ENCODE data around the gene VPS37C.
"Not testable (repeated sequence)": the region's sequence is repeated elsewhere in the genome, so short reads cannot be mapped to it uniquely, and the experiment has no call there.

VPS37C gene

DNA sequence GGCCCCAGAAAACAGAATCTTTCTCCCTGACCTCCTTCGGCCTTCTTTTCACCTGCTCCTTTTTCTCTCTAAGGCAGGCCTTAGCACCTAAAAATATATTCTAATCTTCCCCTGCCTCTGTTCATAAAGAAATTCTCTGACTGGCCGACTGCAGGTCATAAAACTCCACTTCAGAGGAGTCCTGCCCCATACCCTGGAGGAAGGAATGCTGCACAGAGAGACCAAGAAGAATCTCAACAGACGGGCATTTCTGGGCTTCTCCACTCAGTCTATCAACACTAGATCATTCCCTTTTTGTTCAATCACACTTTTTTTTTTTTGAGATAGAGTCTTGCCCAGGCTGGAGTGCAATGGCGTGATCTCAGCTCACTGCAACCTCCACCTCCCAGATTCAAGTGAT, 22.4 kb upstream of the VPS37C start:
- no peak for DNase-seq (ENCODE audit: insufficient read length, low spot score)
- TF ChIP-seq, protein P1, sequence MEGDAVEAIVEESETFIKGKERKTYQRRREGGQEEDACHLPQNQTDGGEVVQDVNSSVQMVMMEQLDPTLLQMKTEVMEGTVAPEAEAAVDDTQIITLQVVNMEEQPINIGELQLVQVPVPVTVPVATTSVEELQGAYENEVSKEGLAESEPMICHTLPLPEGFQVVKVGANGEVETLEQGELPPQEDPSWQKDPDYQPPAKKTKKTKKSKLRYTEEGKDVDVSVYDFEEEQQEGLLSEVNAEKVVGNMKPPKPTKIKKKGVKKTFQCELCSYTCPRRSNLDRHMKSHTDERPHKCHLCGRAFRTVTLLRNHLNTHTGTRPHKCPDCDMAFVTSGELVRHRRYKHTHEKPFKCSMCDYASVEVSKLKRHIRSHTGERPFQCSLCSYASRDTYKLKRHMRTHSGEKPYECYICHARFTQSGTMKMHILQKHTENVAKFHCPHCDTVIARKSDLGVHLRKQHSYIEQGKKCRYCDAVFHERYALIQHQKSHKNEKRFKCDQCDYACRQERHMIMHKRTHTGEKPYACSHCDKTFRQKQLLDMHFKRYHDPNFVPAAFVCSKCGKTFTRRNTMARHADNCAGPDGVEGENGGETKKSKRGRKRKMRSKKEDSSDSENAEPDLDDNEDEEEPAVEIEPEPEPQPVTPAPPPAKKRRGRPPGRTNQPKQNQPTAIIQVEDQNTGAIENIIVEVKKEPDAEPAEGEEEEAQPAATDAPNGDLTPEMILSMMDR (IDR thresholded peaks at IDR 0.05; ENCODE audit: insufficient read depth, missing control alignments), result no peak
- no peak for FAIRE-seq

DNA sequence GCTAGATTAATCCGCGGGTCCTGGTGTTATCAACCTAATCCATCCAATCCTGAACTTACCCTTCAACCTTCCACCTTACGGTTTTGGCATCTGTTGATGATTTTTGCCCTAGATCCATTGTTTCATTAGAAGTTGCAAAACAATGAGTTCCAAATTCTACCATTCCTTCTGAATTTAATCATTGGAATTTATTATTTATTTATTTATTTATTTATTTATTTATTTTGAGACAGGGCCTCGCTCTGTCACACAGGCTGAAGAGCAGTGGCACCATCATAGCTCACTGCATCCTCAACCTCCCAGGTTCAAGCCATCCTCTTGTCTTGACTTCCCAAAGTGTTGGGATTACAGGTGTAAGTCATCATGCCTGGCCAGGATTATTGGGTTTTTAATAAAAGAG, 20.3 kb upstream of the VPS37C start:
- no peak for DNase-seq (ENCODE audit: insufficient read length, low spot score)
- no peak for FAIRE-seq
- TF ChIP-seq, protein P1 (IDR thresholded peaks at IDR 0.05; ENCODE audit: insufficient read depth, missing control alignments), result no peak

GRCh38 chr11:61180205-61180604, 19.0 kb upstream of the VPS37C start:
- DNase-seq (ENCODE audit: insufficient read length, low spot score); FAIRE-seq: not testable (repeated sequence)

GRCh38 chr11:61176446-61176845, 15.2 kb upstream of the VPS37C start:
- FAIRE-seq, result no peak
- TF ChIP-seq, protein P1 (IDR thresholded peaks at IDR 0.05; ENCODE audit: insufficient read depth, missing control alignments), result no peak
- DNase-seq (ENCODE audit: insufficient read length, low spot score), result no peak

DNA sequence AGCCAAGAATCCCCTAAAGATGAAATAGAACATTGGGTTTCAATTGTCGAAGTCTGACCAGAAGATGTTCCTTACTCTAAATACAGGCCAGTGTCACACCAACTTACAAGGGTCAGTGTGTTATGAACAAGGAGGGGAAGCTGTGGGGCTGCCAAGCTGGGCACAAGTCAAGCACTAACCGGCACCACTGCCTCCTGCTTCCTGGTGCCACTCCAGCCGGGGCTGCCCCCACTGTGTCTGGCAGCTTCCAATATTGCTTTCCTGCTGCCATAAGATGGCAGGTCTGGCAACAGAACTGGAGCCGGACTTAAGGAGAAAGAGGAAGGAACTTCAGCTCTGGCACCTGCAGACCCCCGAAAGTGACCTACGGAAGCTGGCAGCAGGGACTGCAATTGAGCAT, 13.7 kb upstream of the VPS37C start:
- FAIRE-seq, result no peak
- no peak for DNase-seq (ENCODE audit: insufficient read length, low spot score)
- TF ChIP-seq, protein P1 (IDR thresholded peaks at IDR 0.05; ENCODE audit: insufficient read depth, missing control alignments), result no peak

GRCh38 chr11:61174273-61174672, 13.0 kb upstream of the VPS37C start:
- no peak for FAIRE-seq
- TF ChIP-seq, protein P1 (IDR thresholded peaks at IDR 0.05; ENCODE audit: insufficient read depth, missing control alignments), result no peak
- no peak for DNase-seq (ENCODE audit: insufficient read length, low spot score)

GRCh38 chr11:61173456-61173855, 12.2 kb upstream of the VPS37C start:
- FAIRE-seq, result no peak
- DNase-seq (ENCODE audit: insufficient read length, low spot score), result no peak
- TF ChIP-seq, protein P1 (IDR thresholded peaks at IDR 0.05; ENCODE audit: insufficient read depth, missing control alignments), result peak; percentile 43

- DNase-seq (ENCODE audit: insufficient read length, low spot score) (no peak), FAIRE-seq (no peak)
- TF ChIP-seq, protein P1 (IDR thresholded peaks at IDR 0.05; ENCODE audit: insufficient read depth, missing control alignments), result no peak
These were observed 11.7 kb upstream of the VPS37C start for GRCh38 chr11:61172888-61173287.

Data from D721Med (cell line).